ENCODE results near the gene CIRBP.

GRCh38 chr19:1318678-1319471 lies 49.7 kb downstream of the CIRBP start:
- no peak for TF ChIP-seq EP300 (IDR thresholded peaks at IDR 0.05)
- TF ChIP-seq POLR2AphosphoS5 (IDR thresholded peaks at IDR 0.05) = no peak
- no peak for TF ChIP-seq CTCF (IDR thresholded peaks at IDR 0.05)
